Fibroblast of skin of right quadriceps (primary cell): ENCODE measurements around the gene U2SURP.
"Not testable (repeated sequence)": the region's sequence is repeated elsewhere in the genome, so short reads cannot be mapped to it uniquely, and the experiment has no call there.

Source experiments
- DNase-seq: peaks from one replicate; pipeline ENCODE4 v3.0.0-alpha.2; 2013

Gene U2SURP

GRCh38 chr3:143073983-143074382 is 72.6 kb downstream of the U2SURP start:
- DNase-seq, result not testable (repeated sequence)

- DNase-seq, result peak; percentile 42
Observed at GRCh38 chr3:143078883-143079282, 77.5 kb downstream of the U2SURP start.

GRCh38 chr3:143080196-143080595 is 78.8 kb downstream of the U2SURP start:
- no peak for DNase-seq

- DNase-seq, result no peak
Observed at GRCh38 chr3:143081365-143081764, 80.0 kb downstream of the U2SURP start.

GRCh38 chr3:143081844-143082778 is 80.7 kb downstream of the U2SURP start:
- DNase-seq, result no peak

- no peak for DNase-seq
Observed at GRCh38 chr3:143083781-143084180, 82.4 kb downstream of the U2SURP start.

- peak; percentile 40 for DNase-seq
Observed at GRCh38 chr3:143084856-143085731, 83.7 kb downstream of the U2SURP start.

- no peak for DNase-seq
Observed at GRCh38 chr3:143088835-143089234, 87.5 kb downstream of the U2SURP start.

- DNase-seq, result no peak
Observed at GRCh38 chr3:143089965-143090364, 88.6 kb downstream of the U2SURP start.

GRCh38 chr3:143090486-143090885 is 89.1 kb downstream of the U2SURP start:
- no peak for DNase-seq

- DNase-seq, result no peak
Observed at GRCh38 chr3:143090976-143091837, 89.8 kb downstream of the U2SURP start.

- DNase-seq, result no peak
Observed at GRCh38 chr3:143092191-143092590, 90.8 kb downstream of the U2SURP start.

GRCh38 chr3:143095813-143096212 is 94.4 kb downstream of the U2SURP start:
- no peak for DNase-seq

GRCh38 chr3:143098032-143098764 is 96.8 kb downstream of the U2SURP start:
- DNase-seq, result no peak

- DNase-seq, result no peak
Observed at GRCh38 chr3:143099210-143099609, 97.8 kb downstream of the U2SURP start.

- DNase-seq, result no peak
Observed at GRCh38 chr3:143099690-143100089, 98.3 kb downstream of the U2SURP start.

GRCh38 chr3:143100451-143100850 is 99.1 kb downstream of the U2SURP start:
- DNase-seq, result no peak

GRCh38 chr3:143101792-143102381 is 100.5 kb downstream of the U2SURP start:
- no peak for DNase-seq

- DNase-seq, result no peak
Observed at GRCh38 chr3:143103652-143104051, 102.3 kb downstream of the U2SURP start.

GRCh38 chr3:143105170-143105569 is 103.8 kb downstream of the U2SURP start:
- DNase-seq, result no peak

- no peak for DNase-seq
Observed at GRCh38 chr3:143109861-143110260, 108.5 kb downstream of the U2SURP start.
